Osteocyte (in vitro differentiated cells): ENCODE data around the gene SELL. TPM values are rescaled to one million over a fixed set of nuclear protein-coding genes. Genes with fewer than 3 reads are reported as not detected.

ENCODE experiments used
- DNase-seq: peaks from one replicate; pipeline ENCODE4 v3.0.0; 2021; ENCODE audit warnings: mixed read lengths; ENCODE audit not compliant: unreplicated experiment; ENCODE audit errors: extremely low spot score
- H3K27ac Mint-ChIP-seq: one replicate; pipeline ENCODE4 v1.8.0; 2021; ENCODE audit warnings: mild to moderate bottlenecking, mixed read lengths; ENCODE audit not compliant: unreplicated experiment
- H3K27me3 Mint-ChIP-seq: one replicate; pipeline ENCODE4 v1.8.0; 2021; ENCODE audit warnings: mixed read lengths; ENCODE audit not compliant: unreplicated experiment
- H3K36me3 Mint-ChIP-seq: one replicate; pipeline ENCODE4 v1.8.0; 2021; ENCODE audit warnings: mixed read lengths; ENCODE audit not compliant: unreplicated experiment
- H3K4me1 Mint-ChIP-seq: one replicate; pipeline ENCODE4 v1.8.0; 2021; ENCODE audit warnings: mixed read lengths; ENCODE audit not compliant: unreplicated experiment
- H3K4me3 Mint-ChIP-seq: one replicate; pipeline ENCODE4 v1.8.0; 2021; ENCODE audit warnings: mild to moderate bottlenecking, moderate library complexity, mixed read lengths; ENCODE audit not compliant: unreplicated experiment
- H3K9me3 Mint-ChIP-seq: one replicate; pipeline ENCODE4 v1.8.0; 2021; ENCODE audit warnings: mixed read lengths; ENCODE audit not compliant: unreplicated experiment
- total RNA-seq: library from RNA; stranded (reverse); gene quantifications from 2 replicates; pipeline ENCODE4 v1.2.1, GENCODE V29; 2021
- TF ChIP-seq, protein P1 (sequence below): fragments of 200-600 bp; sonication (generic); IDR thresholded peaks from 2 replicates; pipeline ENCODE4 v1.5.0; 2021; ENCODE audit warnings: antibody characterized with exemption, mild to moderate bottlenecking, moderate library complexity

SELL gene
- total RNA-seq, 1 donor from 2014 or later: not detected

DNA sequence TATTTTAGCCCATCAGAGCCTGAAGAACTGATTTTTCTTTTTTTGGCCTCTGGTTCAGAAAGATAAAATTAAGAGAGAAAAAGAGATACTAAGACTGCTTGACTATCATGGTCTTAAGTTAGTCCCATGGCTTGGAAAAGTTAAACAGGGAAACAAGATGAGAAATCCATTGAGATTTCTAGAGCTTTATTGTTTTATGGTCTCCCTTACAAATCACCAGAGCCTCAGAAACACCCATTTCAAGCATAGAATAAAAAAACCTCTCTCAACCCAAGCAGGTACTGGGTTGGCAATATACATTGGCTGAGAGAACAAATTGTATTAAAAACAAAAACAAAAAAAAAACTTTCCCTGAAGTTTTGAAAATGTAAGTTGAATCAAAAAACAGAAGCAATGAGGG, 18.6 kb upstream of the SELL start:
- H3K4me3 Mint-ChIP-seq: no peak overlapping the region
- H3K9me3 Mint-ChIP-seq: no peaks in the 10 kb centered on the region
- DNase-seq: no peak
- H3K4me1 Mint-ChIP-seq: no peaks in the 10 kb centered on the region
- peaks cover 43% of the 10 kb centered on the region for H3K27me3 Mint-ChIP-seq
- no peaks in the 10 kb centered on the region for H3K36me3 Mint-ChIP-seq
- no peak overlapping the region for H3K27ac Mint-ChIP-seq
- TF ChIP-seq, protein P1, sequence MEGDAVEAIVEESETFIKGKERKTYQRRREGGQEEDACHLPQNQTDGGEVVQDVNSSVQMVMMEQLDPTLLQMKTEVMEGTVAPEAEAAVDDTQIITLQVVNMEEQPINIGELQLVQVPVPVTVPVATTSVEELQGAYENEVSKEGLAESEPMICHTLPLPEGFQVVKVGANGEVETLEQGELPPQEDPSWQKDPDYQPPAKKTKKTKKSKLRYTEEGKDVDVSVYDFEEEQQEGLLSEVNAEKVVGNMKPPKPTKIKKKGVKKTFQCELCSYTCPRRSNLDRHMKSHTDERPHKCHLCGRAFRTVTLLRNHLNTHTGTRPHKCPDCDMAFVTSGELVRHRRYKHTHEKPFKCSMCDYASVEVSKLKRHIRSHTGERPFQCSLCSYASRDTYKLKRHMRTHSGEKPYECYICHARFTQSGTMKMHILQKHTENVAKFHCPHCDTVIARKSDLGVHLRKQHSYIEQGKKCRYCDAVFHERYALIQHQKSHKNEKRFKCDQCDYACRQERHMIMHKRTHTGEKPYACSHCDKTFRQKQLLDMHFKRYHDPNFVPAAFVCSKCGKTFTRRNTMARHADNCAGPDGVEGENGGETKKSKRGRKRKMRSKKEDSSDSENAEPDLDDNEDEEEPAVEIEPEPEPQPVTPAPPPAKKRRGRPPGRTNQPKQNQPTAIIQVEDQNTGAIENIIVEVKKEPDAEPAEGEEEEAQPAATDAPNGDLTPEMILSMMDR: no peak

DNA sequence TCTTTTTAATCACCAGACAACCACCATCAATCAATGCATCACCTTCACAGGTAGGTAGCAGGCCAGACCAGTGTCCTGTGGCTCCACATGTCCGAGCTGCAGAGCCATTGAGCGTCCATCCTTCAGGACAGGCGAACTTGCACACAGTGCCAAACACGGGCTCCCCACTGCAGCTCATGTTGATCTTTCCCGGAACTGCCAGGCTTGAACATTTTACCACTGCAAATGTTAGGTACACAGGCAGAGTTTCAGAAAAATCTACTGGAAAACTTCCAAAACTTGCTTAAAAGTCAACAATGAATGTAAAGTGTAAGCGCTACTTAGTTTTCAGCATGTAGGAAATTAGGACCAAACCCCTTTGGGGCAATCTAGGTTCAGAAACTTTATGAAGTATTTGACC, 15.9 kb upstream of the SELL start:
- Mint-ChIP-seq H3K27ac (no peak overlapping the region), H3K36me3 (no peaks in the 10 kb centered on the region), H3K27me3 (peaks cover 40% of the 10 kb centered on the region), H3K4me1 (no peaks in the 10 kb centered on the region), H3K9me3 (no peaks in the 10 kb centered on the region), H3K4me3 (no peak overlapping the region)
- no peak for DNase-seq
- TF ChIP-seq, protein P1: no peak

DNA sequence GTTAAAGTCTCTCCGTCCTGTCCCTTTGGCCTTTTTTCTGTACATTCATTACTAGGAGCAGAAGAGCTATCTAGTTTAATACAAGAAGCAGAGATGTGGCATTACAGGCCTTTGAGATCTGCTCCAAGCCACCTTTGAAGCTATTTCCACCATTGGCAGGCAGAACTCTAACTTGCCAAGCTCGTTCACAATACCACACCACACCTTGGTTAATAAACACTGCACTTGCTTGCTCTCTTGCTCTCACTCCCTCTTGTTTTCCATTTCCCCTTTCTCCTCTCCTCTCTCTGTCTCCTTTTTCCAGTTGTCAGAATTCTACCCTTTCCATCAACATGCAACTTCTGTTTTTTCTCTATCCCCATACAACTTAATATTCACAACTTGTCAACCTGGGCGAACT, 15.4 kb upstream of the SELL start:
- H3K27ac Mint-ChIP-seq: no peak overlapping the region
- H3K4me3 Mint-ChIP-seq: no peak overlapping the region
- DNase-seq: no peak
- H3K4me1 Mint-ChIP-seq: no peaks in the 10 kb centered on the region
- TF ChIP-seq, protein P1: no peak
- no peaks in the 10 kb centered on the region for H3K9me3 Mint-ChIP-seq
- H3K27me3 Mint-ChIP-seq: peaks cover 40% of the 10 kb centered on the region
- no peaks in the 10 kb centered on the region for H3K36me3 Mint-ChIP-seq

DNA sequence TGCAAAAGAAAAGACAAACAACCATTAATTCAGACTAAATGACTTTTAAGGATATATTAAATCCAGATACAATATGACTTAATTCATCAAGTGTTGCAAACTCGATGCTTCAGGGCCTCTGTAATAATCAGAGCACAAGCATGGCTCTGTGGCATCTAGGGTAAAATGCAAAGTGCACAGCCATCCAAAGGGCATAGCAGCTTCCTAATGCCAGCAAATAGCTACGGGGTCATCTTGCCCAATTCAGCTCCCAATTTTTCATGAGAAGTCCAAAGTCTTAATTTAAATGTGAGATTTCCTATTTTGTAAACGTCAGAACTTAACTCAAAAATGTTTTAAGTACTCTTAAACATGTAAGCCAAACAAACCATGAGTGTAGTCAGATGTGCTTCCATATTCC, 14.5 kb upstream of the SELL start:
- H3K36me3 Mint-ChIP-seq: no peaks in the 10 kb centered on the region
- no peak overlapping the region for H3K27ac Mint-ChIP-seq
- no peak overlapping the region for H3K4me3 Mint-ChIP-seq
- no peaks in the 10 kb centered on the region for H3K4me1 Mint-ChIP-seq
- H3K9me3 Mint-ChIP-seq: no peaks in the 10 kb centered on the region
- TF ChIP-seq, protein P1: no peak
- DNase-seq: no peak
- peaks cover 34% of the 10 kb centered on the region for H3K27me3 Mint-ChIP-seq

DNA sequence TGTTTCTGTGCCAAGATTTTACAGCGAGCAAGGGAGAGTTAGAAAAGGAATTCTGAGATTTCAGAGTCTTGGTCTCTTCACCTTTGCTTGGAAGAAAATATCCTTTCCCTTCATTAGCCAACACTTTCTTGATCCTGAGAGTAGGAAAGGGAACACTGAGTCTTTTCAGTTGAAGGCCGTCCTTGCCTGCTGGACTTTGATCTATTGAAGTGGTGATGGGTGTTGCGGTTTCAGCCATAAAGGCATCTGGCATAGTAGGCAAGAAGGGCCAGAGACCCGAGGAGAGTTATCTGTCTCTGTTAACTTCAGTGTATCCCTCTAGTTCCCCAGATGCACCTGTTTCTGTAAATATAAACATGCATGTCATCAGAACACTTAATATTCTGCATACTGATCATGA, 12.7 kb upstream of the SELL start:
- Mint-ChIP-seq H3K36me3 (no peaks in the 10 kb centered on the region), H3K4me1 (no peaks in the 10 kb centered on the region), H3K4me3 (no peak overlapping the region), H3K27ac (no peak overlapping the region), H3K27me3 (peaks cover 25% of the 10 kb centered on the region), H3K9me3 (no peaks in the 10 kb centered on the region)
- no peak for DNase-seq
- TF ChIP-seq, protein P1: no peak
